GM12864 (cell line): ENCODE measurements around the gene PNKP.

ENCODE experiments used
- DNase-seq: peaks from one replicate; pipeline ENCODE4 v3.0.0-alpha.2; 2011; ENCODE audit warnings: low read depth
- H3K4me3 ChIP-seq: 2 replicates; pipeline ENCODE4 v1.5.1; 2011; ENCODE audit warnings: mild to moderate bottlenecking, low read depth, low read length, control low read depth
- CTCF ChIP-seq: IDR thresholded peaks from 2 replicates; pipeline ENCODE4 v1.5.1; 2011; ENCODE audit warnings: low read depth, mild to moderate bottlenecking, moderate library complexity, low read length, control low read depth, inconsistent platforms; ENCODE audit errors: missing control alignments

The PNKP gene

GRCh38 chr19:49849433-49850220, 17.7 kb downstream of the PNKP start:
- no peak for TF ChIP-seq CTCF
- DNase-seq, result no peak
- H3K4me3 ChIP-seq, result no peak overlapping the region

- H3K4me3 ChIP-seq, result no peak overlapping the region
- TF ChIP-seq CTCF, result no peak
- no peak for DNase-seq
Measured at GRCh38 chr19:49848938-49849337, 18.4 kb downstream of the PNKP start.

DNA sequence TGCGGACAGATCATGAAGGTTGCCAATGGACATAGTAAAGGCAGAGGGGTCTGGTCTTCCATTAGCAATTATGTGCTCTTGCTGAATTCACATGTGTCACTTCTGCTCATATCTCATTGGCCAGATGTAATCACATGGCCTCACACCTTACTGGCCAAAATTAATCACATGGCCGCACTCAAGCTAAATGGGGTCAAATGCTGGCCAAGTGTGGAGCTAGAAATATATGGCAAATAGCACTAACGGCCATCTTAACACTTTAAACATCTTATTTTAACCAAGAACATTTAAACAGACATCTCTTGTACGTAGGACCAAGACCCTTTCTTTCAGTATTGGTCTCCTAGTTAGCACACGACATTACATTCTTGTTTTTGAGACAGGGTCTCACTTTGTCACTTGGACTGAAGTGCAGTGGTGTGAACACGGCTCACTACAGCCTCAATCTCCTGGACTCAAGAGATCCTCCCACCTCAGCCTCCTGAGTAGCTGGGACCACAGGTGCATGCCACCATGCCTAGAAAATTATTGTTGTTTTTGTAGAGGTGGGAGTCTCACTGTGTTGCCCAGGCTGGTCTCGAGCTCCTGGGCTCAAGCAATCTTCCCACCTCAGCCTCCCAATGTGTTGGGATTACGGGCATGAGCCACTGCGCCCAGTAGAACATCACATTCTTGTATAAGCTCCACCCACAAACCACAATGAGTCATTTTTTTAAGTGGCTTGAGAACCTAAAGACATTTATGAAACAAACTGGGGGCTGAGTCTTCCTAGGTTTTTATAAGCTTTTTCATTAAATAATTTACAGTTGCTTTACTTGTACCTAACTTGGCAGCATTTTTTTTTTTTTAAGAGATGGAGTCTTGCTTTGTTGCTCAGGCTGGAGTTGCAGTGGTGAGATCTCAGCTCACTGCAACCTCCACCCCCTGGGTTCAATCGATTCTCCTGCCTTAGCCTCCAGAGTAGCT, 19.4 kb downstream of the PNKP start:
- no peak for DNase-seq

DNA sequence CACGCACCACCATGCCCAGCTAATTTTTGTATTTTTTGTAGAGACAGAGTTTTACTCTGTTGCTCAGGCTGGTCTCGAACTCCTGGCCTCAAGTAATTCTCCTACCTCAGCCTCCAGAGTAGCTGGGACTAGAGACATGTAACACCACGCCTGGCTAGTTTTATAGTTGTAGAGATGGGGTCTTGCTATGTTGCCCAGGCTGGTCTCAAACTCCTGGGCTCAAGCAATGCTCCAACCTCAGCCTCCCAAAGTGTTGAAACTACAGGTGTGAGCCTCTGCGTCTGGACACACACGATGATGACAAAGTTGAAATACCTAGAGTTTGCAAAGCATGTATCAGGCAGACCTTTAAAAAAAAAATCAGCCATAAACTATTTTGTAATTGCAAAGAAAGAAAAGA, 21.0 kb downstream of the PNKP start:
- H3K4me3 ChIP-seq, result no peak overlapping the region
- TF ChIP-seq CTCF, result no peak
- DNase-seq, result no peak

More for the DNA sequence above, 19.4 kb downstream of the PNKP start:
- TF ChIP-seq CTCF, result no peak
- H3K4me3 ChIP-seq, result no peak overlapping the region

DNA sequence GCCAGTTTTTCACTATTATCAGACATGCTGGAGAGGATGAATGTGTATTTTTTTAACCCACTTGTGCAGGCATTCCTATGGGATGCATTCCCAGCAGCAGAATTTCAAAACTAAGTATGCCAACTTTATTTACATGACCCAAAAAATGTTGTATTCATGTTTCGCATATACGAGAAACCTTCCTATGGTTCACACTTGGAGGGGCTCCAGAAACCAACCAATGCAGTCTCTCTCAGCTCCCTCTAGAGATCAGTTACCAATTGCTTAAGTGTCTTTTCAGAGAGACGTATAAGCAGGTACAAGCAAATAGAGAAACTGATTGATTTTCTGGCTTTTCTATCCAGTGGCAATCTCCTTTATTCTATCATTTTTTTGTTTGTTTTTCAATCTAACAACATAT, 22.0 kb downstream of the PNKP start:
- TF ChIP-seq CTCF, result no peak
- no peak overlapping the region for H3K4me3 ChIP-seq
- no peak for DNase-seq

DNA sequence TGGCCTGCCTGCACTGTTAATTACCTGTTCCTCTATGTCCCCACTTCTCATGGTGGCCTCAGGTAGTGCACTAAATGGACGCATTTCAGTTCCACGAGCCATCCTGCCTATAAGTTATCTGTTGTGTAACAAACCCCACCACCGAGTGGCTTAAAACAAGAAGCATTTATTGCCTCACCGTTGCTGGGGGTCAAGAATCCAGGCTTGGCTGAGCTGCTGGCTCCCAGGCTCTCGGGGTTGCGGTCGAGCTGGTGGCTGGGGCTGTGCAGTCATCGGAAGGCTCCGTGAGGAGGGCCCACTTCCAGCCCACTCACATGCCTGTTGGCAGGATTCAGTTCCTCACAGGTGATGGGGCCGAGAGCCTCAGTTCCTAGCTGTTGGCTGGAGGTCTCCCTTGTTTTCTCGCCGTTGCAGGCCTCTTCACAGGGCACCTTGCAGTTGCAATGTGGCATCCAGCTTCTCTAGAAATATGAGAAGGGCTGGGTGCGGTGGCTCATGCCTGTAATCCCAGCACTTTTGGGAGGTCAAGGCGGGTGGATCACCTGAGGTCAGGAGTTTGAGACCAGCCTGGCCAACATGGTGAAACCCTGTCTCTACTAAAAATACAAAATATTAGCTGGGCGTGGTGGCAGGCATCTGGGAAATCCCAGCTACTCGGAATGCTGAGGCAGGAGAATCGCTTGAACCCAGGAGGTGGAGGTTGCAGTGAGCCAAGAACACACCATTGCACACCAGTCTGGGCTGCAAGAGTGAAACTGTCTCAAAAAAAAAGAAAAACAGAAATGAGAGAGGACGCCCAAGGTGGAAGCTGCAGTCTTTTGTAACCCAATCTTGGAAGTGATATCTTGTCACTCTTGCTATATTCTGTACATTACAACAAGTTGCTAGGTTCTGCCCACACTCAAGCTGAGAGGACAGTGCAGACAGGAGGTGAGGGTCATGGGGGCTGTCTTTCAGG, 23.0 kb downstream of the PNKP start:
- no peak for TF ChIP-seq CTCF
- no peak for DNase-seq

More for the DNA sequence above, 23.0 kb downstream of the PNKP start:
- no peak overlapping the region for H3K4me3 ChIP-seq
